Measurements from ENCODE around the gene NRXN3. TPM values are rescaled to one million over a fixed set of nuclear protein-coding genes. Genes with fewer than 3 reads are reported as not detected.

Gene NRXN3
- total RNA-seq, 1 donor from 2014 or later, result 18.0 TPM

DNA sequence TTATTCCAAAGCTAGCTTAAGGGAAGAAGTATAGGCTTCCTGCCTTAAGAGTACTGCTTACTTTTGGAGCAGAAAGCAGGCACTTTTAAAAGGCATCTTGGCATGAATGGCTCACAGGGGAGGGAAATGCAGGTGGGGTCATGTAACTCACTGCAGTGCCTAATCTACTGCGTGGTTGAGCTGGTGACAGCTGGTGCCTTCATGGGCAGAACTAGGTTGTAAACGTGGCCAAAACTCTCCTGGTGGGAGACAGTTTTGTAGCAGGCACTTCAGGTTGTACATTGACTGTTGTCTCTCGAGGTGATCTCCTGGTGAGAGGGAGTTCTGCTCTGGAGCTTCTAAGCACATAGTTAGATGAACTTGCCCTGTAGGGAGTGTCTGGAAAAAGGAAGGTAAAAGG lies 1078.6 kb downstream of the NRXN3 start:
- Histone ChIP-seq H3K36me3 (ENCODE audit: insufficient read depth, low read length) (no peaks in the 10 kb centered on the region), H3K27ac (ENCODE audit: low read depth, low read length) (no peak overlapping the region), H3K9ac (ENCODE audit: low read length) (no peak overlapping the region), H3K4me1 (ENCODE audit: insufficient read depth, low read length) (peaks cover 3% of the 10 kb centered on the region), H4K20me1 (ENCODE audit: insufficient read depth, low read length) (no peaks in the 10 kb centered on the region), H3K27me3 (ENCODE audit: insufficient read depth, low read length) (no peaks in the 10 kb centered on the region), H3K9me3 (ENCODE audit: insufficient read depth, low read depth, low read length) (no peaks in the 10 kb centered on the region), H3K4me2 (ENCODE audit: low read length) (no peak overlapping the region), H2AFZ (ENCODE audit: low read depth, low read length) (no peak overlapping the region), H3K4me3 (ENCODE audit: insufficient read depth, low read depth, low read length) (no peak overlapping the region), H3K79me2 (ENCODE audit: insufficient read depth, low read length) (no peaks in the 10 kb centered on the region)
- TF ChIP-seq EZH2 (IDR thresholded peaks at IDR 0.05; ENCODE audit: insufficient read depth, low read length), result no peak
- TF ChIP-seq, protein P1, sequence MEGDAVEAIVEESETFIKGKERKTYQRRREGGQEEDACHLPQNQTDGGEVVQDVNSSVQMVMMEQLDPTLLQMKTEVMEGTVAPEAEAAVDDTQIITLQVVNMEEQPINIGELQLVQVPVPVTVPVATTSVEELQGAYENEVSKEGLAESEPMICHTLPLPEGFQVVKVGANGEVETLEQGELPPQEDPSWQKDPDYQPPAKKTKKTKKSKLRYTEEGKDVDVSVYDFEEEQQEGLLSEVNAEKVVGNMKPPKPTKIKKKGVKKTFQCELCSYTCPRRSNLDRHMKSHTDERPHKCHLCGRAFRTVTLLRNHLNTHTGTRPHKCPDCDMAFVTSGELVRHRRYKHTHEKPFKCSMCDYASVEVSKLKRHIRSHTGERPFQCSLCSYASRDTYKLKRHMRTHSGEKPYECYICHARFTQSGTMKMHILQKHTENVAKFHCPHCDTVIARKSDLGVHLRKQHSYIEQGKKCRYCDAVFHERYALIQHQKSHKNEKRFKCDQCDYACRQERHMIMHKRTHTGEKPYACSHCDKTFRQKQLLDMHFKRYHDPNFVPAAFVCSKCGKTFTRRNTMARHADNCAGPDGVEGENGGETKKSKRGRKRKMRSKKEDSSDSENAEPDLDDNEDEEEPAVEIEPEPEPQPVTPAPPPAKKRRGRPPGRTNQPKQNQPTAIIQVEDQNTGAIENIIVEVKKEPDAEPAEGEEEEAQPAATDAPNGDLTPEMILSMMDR (IDR thresholded peaks at IDR 0.05; ENCODE audit: insufficient read depth, low read depth, low read length), result no peak
- no peaks in the 10 kb centered on the region for H3K27me3 Mint-ChIP-seq (ENCODE audit: low read depth, unreplicated experiment)
- FAIRE-seq (no peak), DNase-seq (ENCODE audit: low read depth) (no peak)
- peaks cover 9% of the 10 kb centered on the region for H3K4me1 Mint-ChIP-seq (ENCODE audit: low read depth, unreplicated experiment)
- H3K9me3 Mint-ChIP-seq (ENCODE audit: unreplicated experiment), result peaks cover 2% of the 10 kb centered on the region
- H3K36me3 Mint-ChIP-seq (ENCODE audit: low read depth, unreplicated experiment), result no peaks in the 10 kb centered on the region
- H3K27ac Mint-ChIP-seq (ENCODE audit: unreplicated experiment), result no peak overlapping the region
- no peak overlapping the region for H3K4me3 Mint-ChIP-seq (ENCODE audit: unreplicated experiment)

DNA sequence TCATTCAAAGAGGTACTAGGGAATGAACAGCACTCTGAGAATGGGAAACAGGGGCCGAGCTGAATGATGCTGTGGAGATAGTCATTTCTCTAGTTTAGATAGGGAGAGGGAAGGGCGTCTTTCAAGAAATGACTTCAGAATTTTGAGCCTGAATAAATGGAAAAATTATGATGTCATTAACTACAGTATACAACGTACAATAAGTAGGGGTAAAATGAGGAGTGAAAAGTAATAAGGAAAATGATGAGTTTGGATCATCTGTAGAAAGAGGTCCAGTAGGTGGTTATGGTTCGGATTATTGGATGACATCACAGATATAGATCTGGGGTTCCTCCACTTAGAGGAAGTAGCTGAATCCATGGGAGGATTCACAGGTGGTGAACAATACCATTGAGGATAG lies 1081.1 kb downstream of the NRXN3 start:
- H3K9me3 Mint-ChIP-seq (ENCODE audit: unreplicated experiment), result peaks cover 2% of the 10 kb centered on the region
- Histone ChIP-seq H3K79me2 (ENCODE audit: insufficient read depth, low read length) (no peaks in the 10 kb centered on the region), H3K4me3 (ENCODE audit: insufficient read depth, low read depth, low read length) (no peak overlapping the region), H3K9ac (ENCODE audit: low read length) (no peak overlapping the region), H3K4me1 (ENCODE audit: insufficient read depth, low read length) (peaks cover 11% of the 10 kb centered on the region), H3K4me2 (ENCODE audit: low read length) (no peak overlapping the region), H2AFZ (ENCODE audit: low read depth, low read length) (no peak overlapping the region), H3K9me3 (ENCODE audit: insufficient read depth, low read depth, low read length) (no peaks in the 10 kb centered on the region), H4K20me1 (ENCODE audit: insufficient read depth, low read length) (no peaks in the 10 kb centered on the region), H3K27ac (ENCODE audit: low read depth, low read length) (no peak overlapping the region), H3K27me3 (ENCODE audit: insufficient read depth, low read length) (no peaks in the 10 kb centered on the region), H3K36me3 (ENCODE audit: insufficient read depth, low read length) (no peaks in the 10 kb centered on the region)
- DNase-seq (ENCODE audit: low read depth) (no peak), FAIRE-seq (no peak)
- no peak overlapping the region for H3K27ac Mint-ChIP-seq (ENCODE audit: unreplicated experiment)
- H3K36me3 Mint-ChIP-seq (ENCODE audit: low read depth, unreplicated experiment), result no peaks in the 10 kb centered on the region
- TF ChIP-seq, protein P1 (IDR thresholded peaks at IDR 0.05; ENCODE audit: insufficient read depth, low read depth, low read length), result no peak
- no peak for TF ChIP-seq EZH2 (IDR thresholded peaks at IDR 0.05; ENCODE audit: insufficient read depth, low read length)
- H3K4me1 Mint-ChIP-seq (ENCODE audit: low read depth, unreplicated experiment), result peaks cover 24% of the 10 kb centered on the region
- H3K4me3 Mint-ChIP-seq (ENCODE audit: unreplicated experiment), result no peak overlapping the region
- H3K27me3 Mint-ChIP-seq (ENCODE audit: low read depth, unreplicated experiment), result no peaks in the 10 kb centered on the region

DNA sequence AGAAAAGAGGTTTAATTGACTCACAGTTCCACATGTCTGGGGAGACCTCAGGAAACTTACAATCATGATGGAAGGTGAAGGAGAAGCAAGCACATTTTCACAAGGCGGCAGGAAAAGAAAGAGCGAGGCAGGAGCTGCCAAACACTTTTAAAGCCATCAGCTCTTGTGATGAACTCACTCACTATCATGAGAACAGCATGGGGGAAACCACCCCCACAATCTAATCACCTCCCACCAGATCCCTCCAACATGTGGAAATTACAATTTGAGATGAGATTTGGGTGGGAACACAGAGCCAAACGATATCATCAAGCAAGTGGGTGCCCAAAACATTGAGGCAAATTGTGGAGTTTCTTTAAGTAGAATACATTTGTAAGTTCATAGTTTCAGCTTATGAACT lies 1083.4 kb downstream of the NRXN3 start:
- TF ChIP-seq EZH2 (IDR thresholded peaks at IDR 0.05; ENCODE audit: insufficient read depth, low read length), result no peak
- TF ChIP-seq, protein P1 (IDR thresholded peaks at IDR 0.05; ENCODE audit: insufficient read depth, low read depth, low read length), result no peak
- Mint-ChIP-seq H3K9me3 (ENCODE audit: unreplicated experiment) (peaks cover 2% of the 10 kb centered on the region), H3K4me3 (ENCODE audit: unreplicated experiment) (no peak overlapping the region), H3K4me1 (ENCODE audit: low read depth, unreplicated experiment) (peaks cover 19% of the 10 kb centered on the region), H3K27ac (ENCODE audit: unreplicated experiment) (peak overlapping the region; percentile 91), H3K27me3 (ENCODE audit: low read depth, unreplicated experiment) (no peaks in the 10 kb centered on the region), H3K36me3 (ENCODE audit: low read depth, unreplicated experiment) (no peaks in the 10 kb centered on the region)
- Histone ChIP-seq H2AFZ (ENCODE audit: low read depth, low read length) (no peak overlapping the region), H3K79me2 (ENCODE audit: insufficient read depth, low read length) (no peaks in the 10 kb centered on the region), H3K27me3 (ENCODE audit: insufficient read depth, low read length) (no peaks in the 10 kb centered on the region), H3K4me3 (ENCODE audit: insufficient read depth, low read depth, low read length) (no peak overlapping the region), H3K4me1 (ENCODE audit: insufficient read depth, low read length) (peaks cover 11% of the 10 kb centered on the region), H3K4me2 (ENCODE audit: low read length) (peak overlapping the region; percentile 61), H3K27ac (ENCODE audit: low read depth, low read length) (no peak overlapping the region), H3K9ac (ENCODE audit: low read length) (no peak overlapping the region), H3K9me3 (ENCODE audit: insufficient read depth, low read depth, low read length) (no peaks in the 10 kb centered on the region), H4K20me1 (ENCODE audit: insufficient read depth, low read length) (no peaks in the 10 kb centered on the region), H3K36me3 (ENCODE audit: insufficient read depth, low read length) (no peaks in the 10 kb centered on the region)
- DNase-seq (ENCODE audit: low read depth) (no peak), FAIRE-seq (no peak)

Data from astrocyte (in vitro differentiated cells and primary cell).